NCI-H2227 (cell line): ENCODE data around the gene ACTL6A.

ENCODE experiments used
- DNase-seq: peaks from one replicate; lab custom pipeline; 2025; ENCODE audit not compliant: unreplicated experiment; lab: John Stamatoyannopoulos, UW

Gene ACTL6A

GRCh38 chr3:179589143-179589542 lies 26.4 kb downstream of the ACTL6A start:
- DNase-seq: no peak

- no peak for DNase-seq
Observed at GRCh38 chr3:179590669-179591068, 27.9 kb downstream of the ACTL6A start.

GRCh38 chr3:179591313-179591712 lies 28.6 kb downstream of the ACTL6A start:
- DNase-seq: no peak

GRCh38 chr3:179599531-179599930 lies 36.8 kb downstream of the ACTL6A start:
- DNase-seq: no peak

- no peak for DNase-seq
Observed at GRCh38 chr3:179603321-179603720, 40.6 kb downstream of the ACTL6A start.

GRCh38 chr3:179603831-179604230 lies 41.1 kb downstream of the ACTL6A start:
- no peak for DNase-seq

- DNase-seq: peak; percentile 96
Observed at GRCh38 chr3:179604321-179605078, 41.8 kb downstream of the ACTL6A start, which contains the start of the genes MRPL47 and NDUFB5. Gene MRPL47 (minus strand): TSS chr3:179604638. CDS start chr3:179604624, 14 bp downstream. Gene NDUFB5 (plus strand): TSS chr3:179604794. CDS start chr3:179604816, 22 bp downstream.

GRCh38 chr3:179606534-179607085 lies 43.9 kb downstream of the ACTL6A start:
- no peak for DNase-seq

- DNase-seq: peak; percentile 11
Observed at GRCh38 chr3:179608931-179609720, 46.4 kb downstream of the ACTL6A start.

GRCh38 chr3:179610066-179610465 lies 47.3 kb downstream of the ACTL6A start:
- DNase-seq: no peak

- DNase-seq: no peak
Observed at GRCh38 chr3:179613807-179614206, 51.1 kb downstream of the ACTL6A start.

GRCh38 chr3:179615458-179616173 lies 52.9 kb downstream of the ACTL6A start:
- DNase-seq: no peak

GRCh38 chr3:179622023-179622422 lies 59.3 kb downstream of the ACTL6A start:
- DNase-seq: no peak

GRCh38 chr3:179624451-179624850 lies 61.7 kb downstream of the ACTL6A start:
- DNase-seq: no peak

GRCh38 chr3:179630753-179631451 lies 68.2 kb downstream of the ACTL6A start:
- DNase-seq: no peak
